BE2C (cell line): ENCODE data around the gene ATAD5.
"Not testable (repeated sequence)": the region's sequence is repeated elsewhere in the genome, so short reads cannot be mapped to it uniquely, and the experiment has no call there.

ENCODE experiments used
- DNase-seq: peaks from one replicate; pipeline ENCODE4 v3.0.0-alpha.2; 2020
- H3K27me3 ChIP-seq: fragments of 250-450 bp; sonication (Bioruptor Pico); 2 replicates; pipeline ENCODE4 v1.5.1; 2020; ENCODE audit warnings: mild to moderate bottlenecking
- H3K36me3 ChIP-seq: fragments of 250-450 bp; sonication (Bioruptor Pico); 2 replicates; pipeline ENCODE4 v1.5.1; 2020; ENCODE audit warnings: mild to moderate bottlenecking
- H3K4me1 ChIP-seq: fragments of 250-450 bp; sonication (Bioruptor Pico); 2 replicates; pipeline ENCODE4 v1.5.1; 2020
- H3K4me3 ChIP-seq: 2 replicates; pipeline ENCODE4 v1.5.1; 2011; ENCODE audit warnings: low read depth, low read length
- H3K9me3 ChIP-seq: fragments of 250-450 bp; sonication (Bioruptor Pico); 2 replicates; pipeline ENCODE4 v1.5.1; 2020
- TF ChIP-seq, protein P1 (sequence below): IDR thresholded peaks from 2 replicates; pipeline ENCODE4 v1.5.1; 2012; ENCODE audit warnings: mild to moderate bottlenecking, low read depth, low read length

The ATAD5 gene

DNA sequence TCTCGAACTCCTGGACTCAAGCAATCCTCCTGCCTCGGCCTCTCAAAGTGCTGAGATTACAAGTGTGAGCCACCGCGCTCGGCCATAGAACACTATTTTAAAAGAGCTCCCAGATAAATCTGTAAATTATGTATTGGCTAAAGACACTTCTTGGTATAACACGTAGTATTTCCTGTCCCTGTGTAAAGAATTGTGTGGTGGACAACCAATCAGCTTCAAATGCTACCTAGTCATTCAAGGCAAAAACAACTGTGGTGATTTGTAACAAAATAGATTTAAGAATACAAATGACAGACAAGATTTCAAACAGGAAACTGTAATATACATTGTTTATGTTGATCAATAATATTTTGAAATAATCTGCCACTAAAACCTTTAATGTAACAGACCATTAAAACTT is 21.9 kb upstream of the ATAD5 start:
- no peaks in the 10 kb centered on the region for H3K4me1 ChIP-seq
- no peaks in the 10 kb centered on the region for H3K27me3 ChIP-seq
- H3K4me3 ChIP-seq: no peak overlapping the region
- no peaks in the 10 kb centered on the region for H3K36me3 ChIP-seq
- H3K9me3 ChIP-seq: no peaks in the 10 kb centered on the region
- TF ChIP-seq, protein P1, sequence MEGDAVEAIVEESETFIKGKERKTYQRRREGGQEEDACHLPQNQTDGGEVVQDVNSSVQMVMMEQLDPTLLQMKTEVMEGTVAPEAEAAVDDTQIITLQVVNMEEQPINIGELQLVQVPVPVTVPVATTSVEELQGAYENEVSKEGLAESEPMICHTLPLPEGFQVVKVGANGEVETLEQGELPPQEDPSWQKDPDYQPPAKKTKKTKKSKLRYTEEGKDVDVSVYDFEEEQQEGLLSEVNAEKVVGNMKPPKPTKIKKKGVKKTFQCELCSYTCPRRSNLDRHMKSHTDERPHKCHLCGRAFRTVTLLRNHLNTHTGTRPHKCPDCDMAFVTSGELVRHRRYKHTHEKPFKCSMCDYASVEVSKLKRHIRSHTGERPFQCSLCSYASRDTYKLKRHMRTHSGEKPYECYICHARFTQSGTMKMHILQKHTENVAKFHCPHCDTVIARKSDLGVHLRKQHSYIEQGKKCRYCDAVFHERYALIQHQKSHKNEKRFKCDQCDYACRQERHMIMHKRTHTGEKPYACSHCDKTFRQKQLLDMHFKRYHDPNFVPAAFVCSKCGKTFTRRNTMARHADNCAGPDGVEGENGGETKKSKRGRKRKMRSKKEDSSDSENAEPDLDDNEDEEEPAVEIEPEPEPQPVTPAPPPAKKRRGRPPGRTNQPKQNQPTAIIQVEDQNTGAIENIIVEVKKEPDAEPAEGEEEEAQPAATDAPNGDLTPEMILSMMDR: no peak
- DNase-seq: no peak

- no peak for DNase-seq
- TF ChIP-seq, protein P1: no peak
- Histone ChIP-seq H3K27me3 (no peaks in the 10 kb centered on the region), H3K4me1 (no peaks in the 10 kb centered on the region), H3K9me3 (no peaks in the 10 kb centered on the region), H3K4me3 (no peak overlapping the region), H3K36me3 (no peaks in the 10 kb centered on the region)
These were observed 19.3 kb upstream of the ATAD5 start for GRCh38 chr17:30812218-30813177.

DNA sequence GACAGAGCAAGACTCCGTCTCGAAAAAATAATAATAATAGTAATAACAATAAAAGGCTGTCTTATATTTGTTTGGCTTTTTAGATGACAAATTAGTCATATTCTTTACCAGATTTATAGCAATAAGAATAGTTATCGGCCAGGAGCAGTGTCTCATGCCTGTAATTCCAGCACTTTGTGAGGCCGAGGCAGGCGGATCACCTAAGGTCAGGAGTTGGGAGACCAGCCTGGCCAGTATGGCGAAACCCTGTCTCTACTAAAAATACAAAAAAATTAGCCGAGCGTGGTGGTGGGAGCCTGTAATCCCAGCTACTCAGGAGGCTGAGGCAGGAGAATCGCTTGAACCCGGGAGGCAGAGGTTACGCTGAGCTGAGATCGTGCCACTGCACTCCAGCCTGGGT is 17.5 kb upstream of the ATAD5 start:
- not testable (repeated sequence) for H3K27me3 ChIP-seq, H3K9me3 ChIP-seq, H3K36me3 ChIP-seq, H3K4me3 ChIP-seq, H3K4me1 ChIP-seq, DNase-seq

DNA sequence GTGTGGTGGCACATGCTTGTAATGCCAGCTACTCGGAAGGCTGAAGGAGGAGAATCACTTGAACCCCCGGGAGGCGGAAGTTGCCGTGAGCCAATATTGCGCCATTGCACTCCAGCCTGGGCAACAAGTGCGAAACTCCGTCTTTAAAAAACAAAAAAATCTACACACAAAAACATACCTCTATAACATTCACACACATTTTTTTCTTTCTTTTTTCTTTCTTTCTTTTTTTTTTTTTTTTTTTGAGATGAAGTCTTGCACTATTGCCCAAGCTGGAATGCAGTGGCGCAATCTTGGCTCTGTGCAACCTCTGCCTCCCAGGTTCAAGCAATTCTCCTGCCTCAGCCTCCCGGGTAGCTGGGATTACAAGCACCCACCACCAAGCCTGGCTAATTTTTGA is 16.9 kb upstream of the ATAD5 start:
- H3K4me3 ChIP-seq, H3K36me3 ChIP-seq, H3K9me3 ChIP-seq, H3K27me3 ChIP-seq, H3K4me1 ChIP-seq, DNase-seq: not testable (repeated sequence)

DNA sequence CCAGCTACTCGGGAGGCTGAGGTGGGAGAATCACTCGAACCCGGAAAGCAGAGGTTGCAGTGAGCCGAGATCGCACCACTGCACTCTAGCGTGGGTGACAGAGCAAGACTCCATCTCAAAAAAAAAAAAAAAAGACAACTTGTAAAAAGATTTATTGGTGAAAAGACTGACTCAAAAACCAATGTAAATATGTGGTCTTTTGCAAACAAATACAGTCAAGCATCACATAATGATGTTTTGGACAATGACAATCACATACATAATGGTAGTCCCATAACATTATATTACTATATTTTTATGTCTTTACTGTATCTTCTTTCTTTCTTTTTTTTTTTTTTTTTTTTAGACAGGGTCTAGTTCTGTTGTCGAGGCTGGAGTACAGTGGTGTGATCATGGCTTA is 15.6 kb upstream of the ATAD5 start:
- no peaks in the 10 kb centered on the region for H3K36me3 ChIP-seq
- H3K27me3 ChIP-seq: no peaks in the 10 kb centered on the region
- no peak for DNase-seq
- TF ChIP-seq, protein P1: no peak
- no peak overlapping the region for H3K4me3 ChIP-seq
- no peaks in the 10 kb centered on the region for H3K4me1 ChIP-seq
- H3K9me3 ChIP-seq: no peaks in the 10 kb centered on the region

DNA sequence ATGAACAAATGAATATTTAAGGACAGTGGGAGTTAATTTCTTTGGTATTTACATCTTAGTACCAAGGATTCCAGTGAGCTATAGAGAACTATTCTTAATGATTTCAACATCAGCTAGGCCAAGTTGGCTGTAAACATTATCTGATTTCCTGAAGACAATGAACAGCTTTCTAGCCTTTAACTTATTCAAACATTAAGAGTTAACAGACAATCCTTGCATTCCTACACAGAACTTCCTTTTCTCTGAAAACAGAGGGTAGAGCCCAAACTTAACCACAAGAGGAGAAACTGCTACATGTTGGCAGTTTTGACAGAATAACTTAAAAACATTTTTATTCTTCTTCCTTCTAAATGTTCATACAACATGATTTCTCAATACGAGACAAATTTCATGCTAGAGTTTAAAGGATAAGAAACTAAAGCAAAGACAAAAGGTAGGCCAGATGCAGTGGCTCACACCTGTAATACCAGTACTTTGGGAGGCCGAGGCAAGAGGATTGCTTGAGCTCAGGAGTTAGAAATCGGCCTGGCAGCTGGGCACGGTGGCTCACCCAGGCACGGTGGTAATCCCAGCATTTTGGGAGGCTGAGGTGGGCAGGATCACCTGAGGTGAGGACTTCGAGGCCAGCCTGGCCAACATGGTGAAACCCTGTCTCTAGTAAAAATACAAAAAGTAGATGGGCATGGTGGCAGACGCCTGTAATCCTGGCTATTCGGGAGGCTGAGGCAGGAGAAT is 11.6 kb upstream of the ATAD5 start:
- no peaks in the 10 kb centered on the region for H3K27me3 ChIP-seq

More for the DNA sequence above, 11.6 kb upstream of the ATAD5 start:
- no peaks in the 10 kb centered on the region; the same call in 1 of the 2 replicates for H3K4me1 ChIP-seq
- no peaks in the 10 kb centered on the region for H3K9me3 ChIP-seq
- TF ChIP-seq, protein P1: no peak
- no peak overlapping the region for H3K4me3 ChIP-seq
- DNase-seq: no peak
- H3K36me3 ChIP-seq: no peaks in the 10 kb centered on the region
